ENCODE data around the gene NUTM2D. TPM values are rescaled to one million over a fixed set of nuclear protein-coding genes. Genes with fewer than 3 reads are reported as not detected.
"Not testable (repeated sequence)": the region's sequence is repeated elsewhere in the genome, so short reads cannot be mapped to it uniquely, and the experiment has no call there.

The NUTM2D gene
- total RNA-seq, 2 experiments from 2014 or later = 0.62 to 0.99 TPM

DNA sequence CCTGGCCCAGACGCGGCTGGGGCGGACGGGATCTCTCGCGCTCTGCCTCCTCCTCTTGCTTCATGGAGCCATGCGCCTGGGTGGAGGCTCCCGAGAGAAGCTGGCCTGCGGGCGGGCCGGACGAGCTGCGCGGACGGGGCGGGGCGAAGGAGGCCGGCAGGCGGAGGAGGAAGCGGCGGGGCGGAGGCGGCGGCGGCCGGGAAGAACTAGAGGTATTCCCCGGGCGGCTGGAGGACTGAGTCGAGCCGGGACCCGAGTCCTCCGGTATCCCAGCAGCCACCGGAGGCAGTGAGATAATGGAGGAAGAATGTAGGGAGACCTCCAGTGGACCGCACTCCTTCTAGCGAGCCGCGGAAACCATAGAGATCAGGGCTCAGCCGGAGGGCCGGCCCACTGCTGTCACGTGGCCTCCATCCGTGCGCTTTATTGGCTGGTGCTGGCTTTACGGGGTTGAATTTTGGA is 15.3 kb upstream of the NUTM2D start:
- Mint-ChIP-seq H3K4me3 (peak overlapping the region; percentile 77), H3K4me1 (ENCODE audit: low read depth) (peaks cover 24% of the 10 kb centered on the region), H3K27ac (peak overlapping the region; percentile 75)
- H3K9me3 Mint-ChIP-seq; POLR2A ChIA-PET; intact Hi-C loops (cut with micrococcal nuclease); CTCF ChIA-PET; H3K27me3 Mint-ChIP-seq; H3K36me3 Mint-ChIP-seq: not testable (repeated sequence)
- peak; percentile 86 for DNase-seq

DNA sequence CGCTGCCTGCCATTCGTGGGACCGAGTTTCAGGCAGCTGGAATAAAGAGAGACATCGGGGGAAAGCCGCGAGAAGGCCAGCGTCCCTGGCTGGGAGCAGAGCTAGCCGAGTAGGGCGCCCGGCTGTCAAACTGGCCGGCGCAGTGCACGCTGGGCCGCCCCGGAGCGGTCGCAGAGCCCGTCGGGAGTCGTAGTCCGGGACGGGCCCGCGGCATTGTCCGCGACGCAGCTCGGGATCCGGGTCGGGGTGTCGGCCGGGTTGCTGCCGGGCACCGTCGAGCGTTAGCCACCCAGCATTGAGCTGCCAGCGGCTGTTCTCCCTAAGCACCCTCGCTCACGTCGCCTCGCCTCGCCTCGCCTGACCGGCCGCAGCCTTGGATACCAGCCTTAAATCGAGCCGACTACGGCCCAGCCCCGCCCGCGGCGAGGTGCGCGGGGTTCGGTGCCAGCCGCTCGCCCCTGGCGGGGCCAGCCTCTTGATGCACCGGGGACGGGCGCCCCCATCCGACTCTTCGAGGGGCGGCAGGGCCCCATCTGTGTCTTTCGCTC is 14.8 kb upstream of the NUTM2D start:
- H3K36me3 Mint-ChIP-seq; H3K9me3 Mint-ChIP-seq; POLR2A ChIA-PET; H3K27me3 Mint-ChIP-seq; CTCF ChIA-PET; intact Hi-C loops (cut with micrococcal nuclease): not testable (repeated sequence)
- Mint-ChIP-seq H3K27ac (peak overlapping the region; percentile 75), H3K4me3 (peak overlapping the region; percentile 77), H3K4me1 (ENCODE audit: low read depth) (peaks cover 21% of the 10 kb centered on the region)
- DNase-seq = peak; percentile 87

DNA sequence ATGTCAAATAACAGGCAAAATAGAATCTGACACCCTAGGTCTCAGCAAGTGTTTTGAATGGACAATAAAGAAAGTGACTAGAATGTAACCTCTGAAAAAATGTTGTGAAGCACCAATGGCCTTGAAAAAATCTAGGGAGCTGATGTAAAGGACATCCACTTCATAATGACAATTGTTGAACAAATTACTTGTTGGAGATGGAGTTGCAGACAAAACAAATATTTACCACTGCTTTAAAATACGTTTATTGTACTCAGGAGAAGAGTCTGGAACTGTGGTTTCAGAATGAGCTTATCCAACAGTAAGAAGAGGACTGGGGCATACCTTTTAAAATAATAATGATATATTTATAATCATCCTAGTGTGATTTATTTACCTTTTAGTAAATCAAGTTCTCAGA is 11.8 kb upstream of the NUTM2D start:
- H3K27me3 Mint-ChIP-seq; H3K4me1 Mint-ChIP-seq (ENCODE audit: low read depth); POLR2A ChIA-PET; H3K27ac Mint-ChIP-seq; H3K9me3 Mint-ChIP-seq; H3K4me3 Mint-ChIP-seq; CTCF ChIA-PET; DNase-seq; intact Hi-C loops (cut with micrococcal nuclease); H3K36me3 Mint-ChIP-seq: not testable (repeated sequence)

DNA sequence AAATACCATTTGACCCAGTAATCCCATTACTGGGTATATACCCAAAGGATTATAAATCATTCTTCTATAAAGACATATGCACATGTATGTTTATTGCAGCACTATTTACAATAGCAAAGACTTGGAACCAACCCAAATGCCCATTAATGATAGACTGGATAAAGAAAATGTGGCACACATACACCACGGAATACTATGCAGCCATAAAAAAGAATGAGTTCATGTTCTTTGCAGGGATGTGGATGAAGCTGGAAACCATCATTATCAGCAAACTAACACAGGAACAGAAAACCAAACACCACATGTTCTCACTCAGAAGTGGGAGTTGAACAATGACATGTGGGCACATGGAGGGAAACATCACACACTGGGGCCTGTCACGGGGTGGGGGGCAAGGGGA is 7.4 kb upstream of the NUTM2D start:
- H3K36me3 Mint-ChIP-seq; H3K4me3 Mint-ChIP-seq; H3K9me3 Mint-ChIP-seq; H3K4me1 Mint-ChIP-seq (ENCODE audit: low read depth); intact Hi-C loops (cut with micrococcal nuclease); POLR2A ChIA-PET; H3K27ac Mint-ChIP-seq; CTCF ChIA-PET; H3K27me3 Mint-ChIP-seq; DNase-seq: not testable (repeated sequence)

DNA sequence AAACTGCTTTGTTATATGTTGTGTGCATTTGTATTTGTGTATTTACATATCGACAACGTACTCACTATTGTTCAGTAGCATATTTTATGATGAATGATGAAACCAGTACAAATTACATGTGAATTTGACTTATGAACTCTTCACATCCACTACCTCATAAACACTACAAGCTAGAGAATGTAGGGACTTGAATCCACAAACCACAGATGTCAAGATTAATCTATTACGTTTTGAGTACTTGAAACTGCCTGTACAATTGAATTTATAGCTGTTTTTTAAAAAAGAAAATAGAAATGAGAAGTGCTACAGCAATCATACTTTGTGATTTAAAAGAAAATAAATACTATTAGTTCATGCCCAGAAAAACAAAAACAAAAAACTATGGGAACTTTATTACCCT is 4.7 kb upstream of the NUTM2D start:
- intact Hi-C loops (cut with micrococcal nuclease); DNase-seq; H3K27ac Mint-ChIP-seq; H3K4me1 Mint-ChIP-seq (ENCODE audit: low read depth); H3K27me3 Mint-ChIP-seq; H3K9me3 Mint-ChIP-seq; H3K4me3 Mint-ChIP-seq; H3K36me3 Mint-ChIP-seq; CTCF ChIA-PET; POLR2A ChIA-PET: not testable (repeated sequence)

DNA sequence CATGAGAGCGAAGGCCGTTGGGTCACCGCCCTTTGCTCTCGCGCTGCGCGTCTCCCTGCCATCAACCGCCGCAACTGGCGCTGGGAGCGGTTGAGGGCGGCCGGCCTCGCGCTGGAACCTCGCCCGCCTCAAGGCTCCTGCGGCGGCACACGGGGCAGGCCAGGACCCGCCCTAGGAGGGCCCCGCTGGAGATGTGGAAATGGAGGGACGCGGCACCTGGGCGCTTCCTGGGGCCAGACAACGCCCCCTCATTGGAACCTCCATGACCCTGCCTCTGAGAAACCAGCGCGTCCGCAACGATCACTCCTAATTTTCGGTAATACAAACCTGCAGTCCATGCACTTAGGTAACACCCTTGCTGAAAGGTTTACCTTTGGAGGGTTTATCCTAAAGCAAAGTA is 2.4 kb upstream of the NUTM2D start:
- H3K4me1 Mint-ChIP-seq (ENCODE audit: low read depth); H3K27me3 Mint-ChIP-seq; POLR2A ChIA-PET; intact Hi-C loops (cut with micrococcal nuclease); DNase-seq; H3K9me3 Mint-ChIP-seq; CTCF ChIA-PET; H3K27ac Mint-ChIP-seq; H3K36me3 Mint-ChIP-seq; H3K4me3 Mint-ChIP-seq: not testable (repeated sequence)

DNA sequence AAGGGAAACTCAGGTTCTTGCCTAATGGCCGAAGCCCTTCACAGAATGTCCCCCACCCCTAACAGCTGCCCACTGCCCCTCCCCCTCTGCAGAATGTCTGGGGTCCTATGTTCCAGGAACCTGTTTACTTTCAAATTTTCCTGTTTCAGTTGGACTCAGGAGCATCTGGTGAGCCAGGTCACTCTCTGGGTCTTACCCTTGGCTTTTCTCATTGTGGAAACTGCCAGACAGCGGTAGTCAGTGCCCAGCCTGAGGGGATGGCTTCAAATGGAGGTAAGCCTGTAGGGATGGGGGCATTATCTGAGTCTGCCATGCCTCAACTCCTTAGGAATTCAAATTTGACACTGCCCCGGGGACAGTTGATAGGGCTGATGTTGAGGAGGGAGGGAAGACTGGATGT is 615 bp downstream of the NUTM2D start:
- H3K27ac Mint-ChIP-seq; H3K4me1 Mint-ChIP-seq (ENCODE audit: low read depth); H3K36me3 Mint-ChIP-seq; intact Hi-C loops (cut with micrococcal nuclease); H3K4me3 Mint-ChIP-seq; H3K9me3 Mint-ChIP-seq; POLR2A ChIA-PET; H3K27me3 Mint-ChIP-seq; DNase-seq; CTCF ChIA-PET: not testable (repeated sequence)

DNA sequence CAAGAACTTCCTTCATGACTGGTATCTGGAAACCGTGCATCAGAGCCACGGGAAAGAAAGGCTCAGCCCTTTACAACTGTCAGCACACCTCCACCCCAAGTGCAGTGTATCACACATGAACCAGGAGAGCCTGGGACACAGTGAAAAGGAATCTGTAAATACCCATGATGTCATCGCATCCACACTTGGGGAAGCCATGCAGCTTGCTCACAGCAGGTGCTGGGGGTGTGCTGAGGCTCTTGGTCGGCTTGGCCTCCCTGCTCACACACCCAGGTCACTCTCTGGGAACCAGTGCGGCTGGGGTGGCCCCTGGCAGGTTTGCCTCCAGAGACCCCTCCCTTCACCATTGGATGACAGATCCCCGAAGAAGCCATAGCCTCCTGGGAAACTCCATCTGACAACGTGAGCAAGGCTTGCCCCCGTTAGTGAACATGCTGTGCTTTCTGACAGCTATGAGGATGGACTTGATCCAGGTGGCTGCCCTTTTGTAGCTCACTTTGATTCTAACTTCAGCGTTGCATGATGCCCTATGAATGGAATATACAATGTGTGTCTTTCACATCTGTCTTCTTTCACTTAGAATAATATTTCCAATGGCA is 12.1 kb downstream of the NUTM2D start:
- intact Hi-C loops (cut with micrococcal nuclease); DNase-seq; H3K4me1 Mint-ChIP-seq (ENCODE audit: low read depth); H3K27me3 Mint-ChIP-seq; H3K36me3 Mint-ChIP-seq; CTCF ChIA-PET; H3K27ac Mint-ChIP-seq; H3K9me3 Mint-ChIP-seq; POLR2A ChIA-PET; H3K4me3 Mint-ChIP-seq: not testable (repeated sequence)

DNA sequence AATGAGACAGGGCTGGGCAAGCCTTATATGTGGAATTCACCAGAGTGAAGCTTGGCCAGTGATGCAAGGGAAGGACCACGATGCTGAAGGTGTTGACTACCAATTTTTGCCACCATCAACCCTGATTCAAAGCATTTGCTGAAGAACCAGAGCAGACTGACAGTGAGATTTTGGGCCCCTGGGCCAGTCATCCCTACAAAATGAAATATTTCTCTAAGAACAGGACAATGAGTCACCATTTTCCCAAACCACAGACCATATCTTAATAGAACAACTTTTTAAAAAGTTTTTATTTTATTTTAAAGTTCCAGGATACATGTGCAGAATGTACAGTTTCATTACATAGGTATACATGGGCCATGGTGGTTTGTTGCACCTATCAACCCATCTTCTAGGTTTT is 16.5 kb downstream of the NUTM2D start:
- H3K36me3 Mint-ChIP-seq; H3K9me3 Mint-ChIP-seq; H3K27ac Mint-ChIP-seq; CTCF ChIA-PET; intact Hi-C loops (cut with micrococcal nuclease); H3K4me1 Mint-ChIP-seq (ENCODE audit: low read depth); POLR2A ChIA-PET; DNase-seq; H3K4me3 Mint-ChIP-seq; H3K27me3 Mint-ChIP-seq: not testable (repeated sequence)

DNA sequence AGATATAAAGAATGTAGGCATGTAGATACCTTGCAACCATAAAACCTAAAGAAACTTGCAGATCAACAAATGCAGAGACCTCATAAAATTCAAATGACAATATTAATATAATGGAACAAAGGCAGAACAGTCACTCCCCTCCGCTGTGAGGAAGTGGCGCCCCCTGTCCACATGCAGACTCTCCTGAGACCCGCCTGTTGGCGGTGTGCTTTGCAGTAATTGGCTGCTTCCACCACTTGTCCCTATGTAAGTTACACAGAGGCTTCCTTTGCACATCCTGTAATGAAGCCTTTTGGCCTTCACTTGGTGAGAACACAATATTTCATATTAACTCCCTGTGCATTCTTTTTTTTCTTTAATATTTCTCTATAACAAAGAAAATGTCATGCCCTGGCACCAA is 21.6 kb downstream of the NUTM2D start:
- DNase-seq; H3K4me1 Mint-ChIP-seq (ENCODE audit: low read depth); H3K4me3 Mint-ChIP-seq; POLR2A ChIA-PET; intact Hi-C loops (cut with micrococcal nuclease); H3K9me3 Mint-ChIP-seq; CTCF ChIA-PET; H3K36me3 Mint-ChIP-seq; H3K27ac Mint-ChIP-seq; H3K27me3 Mint-ChIP-seq: not testable (repeated sequence)

DNA sequence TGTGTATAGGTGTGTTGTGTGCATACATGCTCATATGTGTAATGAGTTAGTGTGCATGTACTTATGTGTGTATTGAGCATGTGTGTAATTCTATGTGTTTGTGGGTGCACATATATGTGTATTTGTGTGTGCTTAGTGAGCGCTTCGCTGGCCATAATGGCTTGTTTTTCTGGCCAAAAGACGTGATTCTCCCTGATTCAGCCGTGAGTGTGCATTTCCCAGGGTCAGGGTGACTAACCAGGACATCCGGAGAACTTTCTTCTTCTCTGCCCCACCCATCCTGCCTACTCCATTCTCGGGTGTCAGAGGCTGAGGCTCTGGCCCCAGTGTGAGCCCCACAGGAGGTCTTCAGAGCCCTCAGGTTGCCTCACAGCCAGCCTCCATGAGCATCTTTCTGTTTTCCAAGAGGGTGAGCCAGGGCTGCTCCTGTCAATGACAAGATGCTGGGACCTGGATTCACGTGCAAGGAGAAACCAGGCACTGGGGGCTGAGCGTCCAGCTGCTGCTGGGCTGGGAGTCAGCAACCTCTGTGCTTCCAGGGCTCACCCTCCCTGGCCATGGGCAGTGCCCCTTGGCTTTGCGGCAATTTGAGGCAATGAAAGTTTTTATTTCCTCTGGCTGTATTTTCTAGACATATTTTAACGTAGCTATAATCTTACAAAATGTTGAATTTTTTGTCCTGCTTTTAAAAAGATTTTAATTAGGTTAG is 25.8 kb downstream of the NUTM2D start:
- H3K4me1 Mint-ChIP-seq (ENCODE audit: low read depth); H3K9me3 Mint-ChIP-seq; POLR2A ChIA-PET; DNase-seq; intact Hi-C loops (cut with micrococcal nuclease); H3K4me3 Mint-ChIP-seq; CTCF ChIA-PET; H3K36me3 Mint-ChIP-seq; H3K27ac Mint-ChIP-seq; H3K27me3 Mint-ChIP-seq: not testable (repeated sequence)

DNA sequence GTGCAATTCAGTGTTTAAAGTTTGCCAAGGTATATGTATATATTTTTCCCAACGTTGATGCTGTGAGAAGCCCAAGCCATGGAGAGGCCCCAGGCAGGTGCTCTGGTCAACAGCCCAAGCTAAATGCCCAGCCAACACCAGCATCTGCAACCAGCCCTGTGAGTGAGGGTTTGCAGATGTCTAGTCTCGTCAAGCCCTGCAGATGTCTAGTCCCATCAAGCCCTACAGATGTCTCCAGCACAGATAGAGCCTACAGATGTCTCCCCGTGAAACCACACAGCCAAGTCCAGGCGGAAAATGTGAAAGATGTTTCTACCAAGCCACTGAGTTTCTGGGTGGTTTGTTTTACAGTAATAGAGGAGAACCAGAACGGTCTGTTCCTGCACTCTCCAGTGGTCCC is 26.7 kb downstream of the NUTM2D start:
- CTCF ChIA-PET; H3K9me3 Mint-ChIP-seq; H3K36me3 Mint-ChIP-seq; DNase-seq; H3K27ac Mint-ChIP-seq; H3K27me3 Mint-ChIP-seq; H3K4me1 Mint-ChIP-seq (ENCODE audit: low read depth); intact Hi-C loops (cut with micrococcal nuclease); POLR2A ChIA-PET; H3K4me3 Mint-ChIP-seq: not testable (repeated sequence)

DNA sequence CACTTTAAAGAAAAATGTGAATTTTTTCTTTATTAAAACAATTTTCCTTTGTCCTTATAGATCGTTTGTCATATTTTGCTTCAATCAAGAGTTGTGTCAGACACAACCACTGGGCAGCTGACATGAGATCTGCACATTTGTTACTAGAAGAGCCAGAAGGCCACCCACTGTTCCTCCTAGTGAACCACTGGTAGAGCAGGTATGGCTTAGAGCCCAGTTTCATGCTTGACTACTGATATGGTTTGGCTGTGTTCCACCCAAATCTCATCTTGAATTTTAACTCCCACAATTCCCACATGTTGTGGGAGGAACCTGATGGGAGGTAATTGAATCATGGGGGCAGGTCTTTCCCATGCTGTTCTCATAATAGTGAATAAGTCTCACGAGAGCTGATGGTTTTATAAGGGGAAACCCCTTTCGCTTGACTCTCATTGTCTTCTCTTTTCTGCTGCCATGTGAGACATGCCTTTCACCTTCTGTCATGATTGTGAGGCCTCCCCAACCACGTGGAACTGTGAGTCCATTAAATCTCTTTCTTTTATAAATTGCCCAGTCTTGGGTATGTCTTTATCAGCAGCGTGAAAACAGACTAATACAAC is 28.3 kb downstream of the NUTM2D start:
- H3K36me3 Mint-ChIP-seq; DNase-seq; H3K27me3 Mint-ChIP-seq; CTCF ChIA-PET; H3K9me3 Mint-ChIP-seq; H3K4me3 Mint-ChIP-seq; H3K4me1 Mint-ChIP-seq (ENCODE audit: low read depth); intact Hi-C loops (cut with micrococcal nuclease); POLR2A ChIA-PET; H3K27ac Mint-ChIP-seq: not testable (repeated sequence)
